T-helper 9 cell (primary cell): Measurements from ENCODE around the gene TPRA1.
"Not testable (repeated sequence)": the region's sequence is repeated elsewhere in the genome, so short reads cannot be mapped to it uniquely, and the experiment has no call there.

Source experiments
- DNase-seq: peaks from one replicate; pipeline ENCODE4 v3.0.0-alpha.2; 2020

The TPRA1 gene

GRCh38 chr3:127615631-127616305 lies 25.2 kb upstream of the TPRA1 start:
- DNase-seq: no peak

- DNase-seq: no peak
These were observed 24.5 kb upstream of the TPRA1 start for GRCh38 chr3:127614928-127615589.

- DNase-seq: no peak
These were observed 22.9 kb upstream of the TPRA1 start for GRCh38 chr3:127613406-127613805.

DNA sequence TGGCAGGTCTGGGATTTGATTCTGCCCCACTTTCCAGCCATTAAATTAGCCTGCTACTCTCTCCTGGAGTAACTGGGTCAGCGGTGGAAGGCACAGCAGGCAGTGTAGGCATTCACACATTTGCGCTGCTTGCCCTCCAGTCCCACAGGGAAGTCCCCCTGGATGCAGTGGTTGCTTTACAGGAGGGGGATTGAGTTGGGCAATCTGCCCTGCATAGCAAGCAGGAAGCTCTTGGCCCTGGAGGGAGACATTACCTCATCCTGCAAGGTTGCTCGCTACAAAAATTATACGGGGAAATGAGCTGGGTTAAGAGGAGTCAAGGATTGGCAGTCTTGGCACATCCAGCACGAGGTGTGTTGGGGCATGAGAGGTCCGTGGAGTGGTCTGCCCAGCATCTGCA lies 22.4 kb upstream of the TPRA1 start:
- no peak for DNase-seq

DNA sequence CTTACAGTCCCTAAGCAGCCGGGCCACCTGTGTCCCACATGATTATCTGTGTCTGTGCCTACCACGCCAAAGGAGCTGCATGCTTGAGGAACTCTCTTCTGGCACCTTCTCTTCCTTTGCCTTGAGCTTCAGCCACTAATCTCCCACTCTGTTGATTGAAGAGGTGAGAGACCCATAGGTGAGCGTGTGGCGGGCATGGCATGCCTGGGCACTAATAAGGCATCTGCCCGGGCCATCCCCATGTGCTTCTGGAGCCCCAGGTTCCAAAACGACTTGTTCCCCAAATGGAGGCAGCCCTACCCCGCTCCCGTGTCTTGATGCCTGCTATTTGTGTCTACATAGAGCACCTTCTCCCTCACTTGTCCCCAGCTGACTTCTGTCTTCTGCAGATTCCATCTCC lies 20.7 kb upstream of the TPRA1 start:
- DNase-seq: no peak

DNA sequence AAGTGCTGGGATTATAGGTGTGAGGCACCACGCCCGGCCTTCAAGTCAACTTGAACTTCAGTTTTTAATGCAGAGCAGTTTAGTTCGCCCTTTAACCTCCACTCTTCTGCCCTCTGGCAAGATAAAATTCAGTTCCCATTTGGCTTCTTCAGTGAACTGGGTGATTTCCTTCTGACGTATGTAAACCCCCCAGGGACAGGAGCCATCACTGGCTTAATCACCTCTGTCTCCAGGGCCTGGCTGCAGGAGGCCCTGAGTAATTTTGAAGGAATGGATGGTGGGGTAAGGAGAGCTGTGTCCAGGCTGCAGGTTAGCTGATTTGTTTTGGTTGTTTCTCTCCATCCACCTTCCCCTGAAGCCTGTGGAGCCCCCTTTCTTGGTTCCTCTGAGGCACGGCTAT lies 19.6 kb upstream of the TPRA1 start:
- DNase-seq: no peak

- DNase-seq: no peak
These were observed 17.8 kb upstream of the TPRA1 start for GRCh38 chr3:127608362-127608718.

GRCh38 chr3:127607675-127608361 lies 17.3 kb upstream of the TPRA1 start:
- no peak for DNase-seq

GRCh38 chr3:127606981-127607595 lies 16.6 kb upstream of the TPRA1 start:
- no peak for DNase-seq

GRCh38 chr3:127606086-127606805 lies 15.7 kb upstream of the TPRA1 start:
- DNase-seq: no peak

DNA sequence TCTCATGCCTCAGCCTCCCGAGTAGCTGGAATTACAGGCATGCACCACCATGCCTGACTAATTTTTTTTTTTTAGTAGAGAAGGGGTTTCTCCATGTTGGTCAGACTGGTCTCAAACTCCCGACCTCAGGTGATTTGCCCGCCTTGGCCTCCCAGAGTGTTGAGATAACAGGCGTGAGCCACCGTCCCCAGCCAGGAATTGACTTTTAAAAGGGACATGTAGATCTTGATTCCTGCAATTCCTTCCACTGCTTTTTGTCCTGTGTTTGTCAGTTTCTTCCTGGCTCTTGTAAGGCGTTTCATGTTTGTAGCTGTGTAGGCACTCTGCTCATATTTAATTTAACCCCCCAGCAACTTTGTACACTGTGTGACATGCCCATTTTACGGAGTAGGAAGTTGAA lies 15.0 kb upstream of the TPRA1 start:
- DNase-seq: not testable (repeated sequence)

GRCh38 chr3:127604546-127605165 lies 14.1 kb upstream of the TPRA1 start:
- no peak for DNase-seq

DNA sequence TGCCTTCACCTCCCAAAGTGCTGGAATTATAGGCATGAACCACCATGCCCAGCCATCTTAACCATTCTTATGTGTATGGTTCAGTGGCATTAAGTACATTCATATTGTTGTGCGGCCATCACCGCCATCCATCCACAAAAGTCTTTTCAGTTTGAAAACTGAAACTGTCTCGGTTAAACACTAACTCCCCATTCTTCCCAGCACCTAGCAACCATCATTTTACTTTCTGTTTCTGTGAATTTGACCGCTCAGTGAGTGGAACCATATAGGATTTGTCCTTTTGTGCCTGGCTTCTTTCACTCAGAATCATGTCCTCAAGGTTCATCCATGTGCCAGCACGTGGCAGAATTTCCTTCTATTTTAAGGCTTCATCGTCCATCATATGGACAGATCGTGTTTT lies 13.5 kb upstream of the TPRA1 start:
- no peak for DNase-seq

- DNase-seq: no peak
These were observed 10.4 kb upstream of the TPRA1 start for GRCh38 chr3:127600749-127601456.

- DNase-seq: no peak
These were observed 8.5 kb upstream of the TPRA1 start for GRCh38 chr3:127598841-127599570.

- DNase-seq: no peak
These were observed 6.7 kb upstream of the TPRA1 start for GRCh38 chr3:127597020-127597771.

GRCh38 chr3:127595303-127595702 lies 4.8 kb upstream of the TPRA1 start:
- no peak for DNase-seq

DNA sequence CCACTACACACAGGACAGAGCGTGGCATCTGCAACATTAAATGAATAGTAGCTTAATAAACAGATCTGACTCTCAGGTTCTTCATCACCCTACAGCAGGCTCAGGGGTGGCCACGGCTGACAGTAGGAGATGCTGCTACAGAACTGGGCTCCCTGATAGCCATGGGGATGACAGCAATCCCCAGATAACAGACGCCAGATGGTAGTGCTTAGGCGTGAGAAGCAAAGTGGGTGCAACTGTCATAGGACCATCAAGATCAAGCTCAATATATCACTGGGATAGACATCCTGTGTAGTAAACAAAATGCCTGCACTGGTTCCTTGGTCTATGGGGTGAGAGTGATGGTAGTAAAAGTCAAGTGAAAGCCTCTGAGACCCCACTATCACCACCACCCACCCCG lies 2.6 kb upstream of the TPRA1 start:
- no peak for DNase-seq

DNA sequence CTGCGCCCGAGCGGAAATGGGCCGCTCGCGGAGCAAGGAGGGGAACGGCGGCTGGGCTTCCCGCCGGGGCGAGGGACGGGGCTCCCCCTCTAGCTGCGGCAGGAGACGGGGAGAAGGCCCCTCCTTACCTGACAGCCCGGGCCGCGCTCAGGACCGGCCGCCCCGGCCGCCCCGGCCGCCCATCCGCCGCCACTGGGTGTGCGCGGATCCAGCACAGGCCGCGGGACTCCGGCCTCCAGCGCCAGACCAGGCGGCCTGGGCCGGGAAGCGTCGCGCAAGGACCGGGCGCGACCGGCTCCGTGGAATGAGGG lies 296 bp downstream of the TPRA1 start:
- DNase-seq: peak; percentile 20

DNA sequence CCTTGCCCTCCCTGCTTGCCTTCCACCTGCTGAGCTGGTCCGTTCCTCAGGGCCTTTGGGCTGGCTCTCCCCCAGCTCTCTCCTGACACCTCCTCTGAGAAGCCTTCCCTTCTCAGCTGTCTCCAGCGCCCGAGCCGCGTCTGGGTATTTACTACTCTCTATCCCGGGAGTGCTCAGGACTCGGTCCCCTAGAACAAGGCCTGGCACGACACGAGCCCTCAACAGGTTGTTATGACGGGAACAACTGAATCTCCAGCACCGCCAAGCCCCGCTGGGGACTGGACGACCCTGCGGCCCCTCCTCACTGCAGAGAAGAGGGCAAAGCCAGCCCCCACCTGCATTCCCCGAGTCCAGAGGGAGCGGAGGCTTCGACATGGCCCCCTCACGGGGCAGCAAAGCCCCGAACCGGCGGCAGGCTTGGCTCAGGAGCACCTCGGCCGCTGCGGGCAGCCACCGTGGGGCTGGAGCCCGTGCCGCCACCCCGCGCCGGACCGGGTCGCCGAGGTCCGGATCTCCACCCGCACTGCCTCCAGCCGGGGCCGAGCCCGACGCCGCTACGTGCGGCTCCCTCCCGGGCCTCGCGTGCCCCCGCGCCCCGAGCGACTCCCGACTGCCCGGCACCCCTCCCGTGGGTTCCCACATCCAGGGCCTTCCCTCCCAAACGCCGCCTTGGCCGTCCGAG lies 792 bp downstream of the TPRA1 start:
- no peak for DNase-seq
